NCI-H2196 treated with DMSO at 0.1 percent for 48 hours (cell line): ENCODE measurements around the gene PRR23E.

Source experiments
- DNase-seq: peaks from one replicate; lab custom pipeline; 2025; ENCODE audit not compliant: unreplicated experiment; lab: John Stamatoyannopoulos, UW

PRR23E gene

GRCh38 chr3:127183931-127184869 lies 8.7 kb upstream of the PRR23E start:
- DNase-seq: no peak

GRCh38 chr3:127184870-127185216 lies 8.1 kb upstream of the PRR23E start:
- DNase-seq: no peak

GRCh38 chr3:127185268-127185667 lies 7.7 kb upstream of the PRR23E start:
- no peak for DNase-seq

- no peak for DNase-seq
These were observed 6.8 kb upstream of the PRR23E start for GRCh38 chr3:127185962-127186674.

- DNase-seq: no peak
These were observed 5.6 kb upstream of the PRR23E start for GRCh38 chr3:127187316-127187715.

- DNase-seq: no peak
These were observed 410 bp downstream of the PRR23E start for GRCh38 chr3:127193341-127193740.

- no peak for DNase-seq
These were observed 844 bp downstream of the PRR23E start for GRCh38 chr3:127193775-127194174.

- DNase-seq: no peak
These were observed 1.8 kb downstream of the PRR23E start for GRCh38 chr3:127194601-127195187.

- DNase-seq: no peak
These were observed 2.5 kb downstream of the PRR23E start for GRCh38 chr3:127195417-127195816.

GRCh38 chr3:127196002-127196401 lies 3.1 kb downstream of the PRR23E start:
- no peak for DNase-seq

GRCh38 chr3:127196466-127197299 lies 3.8 kb downstream of the PRR23E start:
- no peak for DNase-seq

- no peak for DNase-seq
These were observed 4.6 kb downstream of the PRR23E start for GRCh38 chr3:127197300-127198189.

- no peak for DNase-seq
These were observed 7.3 kb downstream of the PRR23E start for GRCh38 chr3:127200086-127200691.

- no peak for DNase-seq
These were observed 10.1 kb downstream of the PRR23E start for GRCh38 chr3:127203024-127203423.

- no peak for DNase-seq
These were observed 12.1 kb downstream of the PRR23E start for GRCh38 chr3:127204841-127205582.

- DNase-seq: no peak
These were observed 13.2 kb downstream of the PRR23E start for GRCh38 chr3:127206154-127206553.

GRCh38 chr3:127206611-127207516 lies 13.9 kb downstream of the PRR23E start:
- DNase-seq: no peak
